Nephron (organoid): ENCODE measurements around the gene NRSN1.

Experiments used
- H3K27ac Mint-ChIP-seq, 3 experiments: 2 replicates each; pipeline ENCODE4 v1.8.0; 2020; ENCODE audit warnings: mixed read lengths in 3 of 3, mild to moderate bottlenecking in 2 of 3, moderate library complexity in 1 of 3
- H3K27me3 Mint-ChIP-seq: 2 replicates; pipeline ENCODE4 v1.8.0; 2021; ENCODE audit warnings: low read depth, mild to moderate bottlenecking, moderate library complexity, mixed read lengths
- H3K36me3 Mint-ChIP-seq: 2 replicates; pipeline ENCODE4 v1.8.0; 2020; ENCODE audit warnings: low read depth, mixed read lengths
- H3K4me1 Mint-ChIP-seq: 2 replicates; pipeline ENCODE4 v1.8.0; 2020; ENCODE audit warnings: mixed read lengths
- H3K4me3 Mint-ChIP-seq, 3 experiments: 2 replicates each; pipeline ENCODE4 v1.8.0; 2020; ENCODE audit warnings: mild to moderate bottlenecking in 3 of 3, mixed read lengths in 3 of 3, moderate library complexity in 2 of 3
- H3K9me3 Mint-ChIP-seq: 2 replicates; pipeline ENCODE4 v1.8.0; 2020; ENCODE audit warnings: mixed read lengths
- TF ChIP-seq, protein P1 (sequence below), 3 experiments: fragments of 200-600 bp; sonication (generic); IDR thresholded peaks; one replicate each; pipeline ENCODE4 v1.5.0; 2021; ENCODE audit warnings: antibody characterized with exemption in 3 of 3; ENCODE audit not compliant: unreplicated experiment in 3 of 3

Gene NRSN1

DNA sequence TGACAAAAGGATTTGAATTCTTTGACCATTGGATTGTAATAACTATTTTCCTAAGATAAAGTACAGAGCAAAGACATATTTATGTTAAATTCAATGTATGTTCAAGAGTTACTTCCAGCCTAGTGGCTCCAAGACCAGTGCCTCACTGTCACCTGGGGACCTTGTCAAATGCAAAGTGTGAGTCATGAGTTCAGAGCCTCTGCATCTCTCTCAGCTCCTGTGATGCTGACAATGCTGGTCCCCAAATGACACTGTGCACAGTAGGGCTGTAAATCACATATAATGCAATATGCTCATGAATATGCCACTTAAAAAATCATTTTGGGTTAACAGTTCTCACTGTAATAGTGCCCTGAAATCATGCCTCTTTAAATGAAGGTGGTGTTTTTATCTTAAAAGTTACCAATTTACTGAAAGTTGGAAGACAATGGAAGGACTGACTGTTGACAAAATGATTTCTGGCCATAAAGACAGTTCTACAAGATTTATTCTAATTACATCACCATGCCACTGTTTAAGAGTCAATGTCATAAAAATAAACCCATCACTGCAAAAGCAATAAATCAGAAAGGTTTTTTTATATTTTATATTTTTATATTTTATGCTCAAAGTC, 62.1 kb downstream of the NRSN1 start:
- no peak overlapping the region for H3K27ac Mint-ChIP-seq
- peaks cover 2% of the 10 kb centered on the region for H3K9me3 Mint-ChIP-seq
- H3K4me1 Mint-ChIP-seq: no peaks in the 10 kb centered on the region
- TF ChIP-seq, protein P1, sequence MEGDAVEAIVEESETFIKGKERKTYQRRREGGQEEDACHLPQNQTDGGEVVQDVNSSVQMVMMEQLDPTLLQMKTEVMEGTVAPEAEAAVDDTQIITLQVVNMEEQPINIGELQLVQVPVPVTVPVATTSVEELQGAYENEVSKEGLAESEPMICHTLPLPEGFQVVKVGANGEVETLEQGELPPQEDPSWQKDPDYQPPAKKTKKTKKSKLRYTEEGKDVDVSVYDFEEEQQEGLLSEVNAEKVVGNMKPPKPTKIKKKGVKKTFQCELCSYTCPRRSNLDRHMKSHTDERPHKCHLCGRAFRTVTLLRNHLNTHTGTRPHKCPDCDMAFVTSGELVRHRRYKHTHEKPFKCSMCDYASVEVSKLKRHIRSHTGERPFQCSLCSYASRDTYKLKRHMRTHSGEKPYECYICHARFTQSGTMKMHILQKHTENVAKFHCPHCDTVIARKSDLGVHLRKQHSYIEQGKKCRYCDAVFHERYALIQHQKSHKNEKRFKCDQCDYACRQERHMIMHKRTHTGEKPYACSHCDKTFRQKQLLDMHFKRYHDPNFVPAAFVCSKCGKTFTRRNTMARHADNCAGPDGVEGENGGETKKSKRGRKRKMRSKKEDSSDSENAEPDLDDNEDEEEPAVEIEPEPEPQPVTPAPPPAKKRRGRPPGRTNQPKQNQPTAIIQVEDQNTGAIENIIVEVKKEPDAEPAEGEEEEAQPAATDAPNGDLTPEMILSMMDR (IDR thresholded peaks at IDR 0.05; ENCODE audit: unreplicated experiment in 3 of 3): no peak
- H3K4me3 Mint-ChIP-seq: no peak overlapping the region
- H3K27me3 Mint-ChIP-seq: no peaks in the 10 kb centered on the region
- H3K36me3 Mint-ChIP-seq: peaks cover 29% of the 10 kb centered on the region

DNA sequence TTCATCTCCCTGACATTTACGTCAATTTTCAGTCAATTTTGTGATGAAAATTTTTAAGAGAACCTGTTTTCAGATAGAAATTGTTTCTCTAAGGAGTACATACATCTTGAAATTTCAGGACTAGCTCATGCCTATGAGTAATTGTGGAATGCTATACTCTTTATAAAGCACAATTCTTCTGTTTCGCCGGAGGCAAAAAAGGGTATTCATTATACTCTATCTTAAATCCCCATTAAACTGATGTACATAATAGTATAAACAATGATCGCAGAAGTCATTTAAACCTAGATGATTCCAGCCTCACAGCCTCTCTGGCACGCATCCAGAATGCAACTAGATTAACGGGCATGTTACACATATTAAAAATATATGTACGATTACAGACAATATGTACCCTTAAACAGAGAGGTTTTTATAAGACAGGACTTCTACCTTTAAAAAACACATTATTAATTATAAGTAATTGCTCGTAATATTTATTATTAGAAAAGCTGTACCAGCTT, 62.6 kb downstream of the NRSN1 start:
- H3K4me3 Mint-ChIP-seq: no peak overlapping the region
- H3K27ac Mint-ChIP-seq: no peak overlapping the region
- no peaks in the 10 kb centered on the region for H3K4me1 Mint-ChIP-seq
- TF ChIP-seq, protein P1 (IDR thresholded peaks at IDR 0.05; ENCODE audit: unreplicated experiment in 3 of 3): no peak
- H3K27me3 Mint-ChIP-seq: no peaks in the 10 kb centered on the region
- peaks cover 28% of the 10 kb centered on the region for H3K36me3 Mint-ChIP-seq
- no peaks in the 10 kb centered on the region for H3K9me3 Mint-ChIP-seq

DNA sequence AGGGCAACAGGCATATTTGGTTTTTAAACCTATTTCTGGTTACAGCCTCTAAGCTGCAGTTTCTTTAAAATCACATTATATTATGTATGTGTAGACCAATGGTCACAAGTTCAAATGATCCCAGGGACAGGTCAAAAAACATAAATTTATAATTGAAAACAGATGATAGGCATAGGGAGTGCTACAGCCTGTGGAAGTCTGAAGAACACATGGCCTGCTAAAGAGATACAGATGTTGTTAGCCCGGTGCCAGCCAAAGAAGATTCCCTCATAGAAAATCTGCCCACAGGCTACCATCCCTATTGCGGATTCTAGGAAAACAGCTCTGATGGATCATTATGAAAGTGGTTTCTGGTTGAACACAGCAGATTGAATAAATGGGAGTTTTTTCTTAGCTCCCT, 65.3 kb downstream of the NRSN1 start:
- Mint-ChIP-seq H3K4me3 (no peak overlapping the region), H3K9me3 (no peaks in the 10 kb centered on the region), H3K4me1 (no peaks in the 10 kb centered on the region), H3K27ac (no peak overlapping the region), H3K36me3 (peaks cover 22% of the 10 kb centered on the region), H3K27me3 (no peaks in the 10 kb centered on the region)
- TF ChIP-seq, protein P1 (IDR thresholded peaks at IDR 0.05; ENCODE audit: unreplicated experiment in 3 of 3): no peak

DNA sequence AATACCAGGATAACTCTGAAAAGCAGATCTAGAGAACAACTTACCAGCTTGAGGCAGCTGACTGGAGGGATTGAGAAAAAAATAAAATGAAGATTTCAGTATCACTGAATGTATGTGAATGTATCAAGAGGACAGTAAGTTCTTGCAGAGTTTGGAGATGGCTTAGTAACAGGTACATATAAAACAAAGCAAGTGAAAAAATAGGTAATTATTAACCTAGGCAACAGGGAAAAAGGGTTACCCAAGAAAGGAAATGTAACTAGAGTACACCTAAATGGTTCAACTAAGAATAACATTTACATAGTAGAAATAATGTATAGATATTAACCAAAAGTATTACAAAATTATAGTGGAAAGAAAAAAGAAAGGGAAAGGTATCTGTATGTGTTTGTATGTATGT, 67.3 kb downstream of the NRSN1 start:
- H3K4me1 Mint-ChIP-seq: no peaks in the 10 kb centered on the region
- TF ChIP-seq, protein P1 (IDR thresholded peaks at IDR 0.05; ENCODE audit: unreplicated experiment in 3 of 3): no peak
- H3K27me3 Mint-ChIP-seq: no peaks in the 10 kb centered on the region
- peaks cover 29% of the 10 kb centered on the region for H3K36me3 Mint-ChIP-seq
- H3K27ac Mint-ChIP-seq: no peak overlapping the region
- H3K9me3 Mint-ChIP-seq: no peaks in the 10 kb centered on the region
- H3K4me3 Mint-ChIP-seq: no peak overlapping the region

DNA sequence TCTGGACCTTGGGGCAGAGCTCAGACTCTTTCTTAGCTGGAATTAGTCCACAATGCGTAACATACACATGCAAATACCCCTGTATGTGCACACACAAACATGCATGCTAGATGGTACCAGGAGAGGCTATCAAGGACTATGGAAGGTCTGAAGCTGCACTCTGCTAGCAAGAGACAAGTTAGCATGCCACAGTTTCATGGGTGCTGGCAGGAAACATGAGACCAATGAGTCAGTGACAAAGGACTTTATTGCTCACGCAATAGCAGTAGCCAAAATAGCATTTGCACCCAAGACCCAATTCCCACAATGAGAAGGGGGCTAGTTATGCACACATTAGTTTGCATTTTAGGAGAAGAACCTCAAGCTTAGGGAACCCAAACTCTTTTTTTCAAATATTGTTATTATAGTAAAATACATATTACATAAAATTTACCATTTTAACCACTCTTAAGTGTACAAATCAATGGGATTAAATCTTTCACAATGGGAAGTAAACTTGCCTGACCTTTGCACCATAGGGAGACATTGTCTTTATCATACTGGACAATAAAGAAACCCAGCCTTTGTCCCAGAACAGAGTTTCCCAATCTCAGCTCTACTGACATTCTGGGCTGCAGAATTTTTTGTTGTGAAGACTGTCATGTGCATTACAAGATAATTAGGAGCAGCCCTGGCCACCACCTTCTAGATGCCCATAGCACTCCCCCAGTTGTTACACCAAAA, 69.1 kb downstream of the NRSN1 start:
- Mint-ChIP-seq H3K36me3 (peaks cover 36% of the 10 kb centered on the region), H3K9me3 (peaks cover 6% of the 10 kb centered on the region), H3K27me3 (no peaks in the 10 kb centered on the region), H3K4me1 (no peaks in the 10 kb centered on the region), H3K27ac (no peak overlapping the region), H3K4me3 (no peak overlapping the region)
- TF ChIP-seq, protein P1 (IDR thresholded peaks at IDR 0.05; ENCODE audit: unreplicated experiment in 3 of 3): no peak
